NB4 (cell line): Measurements from ENCODE around the gene ADGRB2.

ENCODE experiments used
- MYC ChIP-seq: IDR thresholded peaks from 2 replicates; pipeline ENCODE4 v1.6.1; 2011; ENCODE audit warnings: low read depth, low read length
- POLR2A ChIP-seq: IDR thresholded peaks from 2 replicates; pipeline ENCODE4 v1.6.1; 2011; ENCODE audit warnings: mild to moderate bottlenecking; ENCODE audit not compliant: insufficient read length; ENCODE audit errors: extremely low read depth
- TF ChIP-seq, protein P1 (sequence below): IDR thresholded peaks from one replicate; pipeline ENCODE4 v1.5.1; 2012; ENCODE audit warnings: low read depth, low read length

DNA sequence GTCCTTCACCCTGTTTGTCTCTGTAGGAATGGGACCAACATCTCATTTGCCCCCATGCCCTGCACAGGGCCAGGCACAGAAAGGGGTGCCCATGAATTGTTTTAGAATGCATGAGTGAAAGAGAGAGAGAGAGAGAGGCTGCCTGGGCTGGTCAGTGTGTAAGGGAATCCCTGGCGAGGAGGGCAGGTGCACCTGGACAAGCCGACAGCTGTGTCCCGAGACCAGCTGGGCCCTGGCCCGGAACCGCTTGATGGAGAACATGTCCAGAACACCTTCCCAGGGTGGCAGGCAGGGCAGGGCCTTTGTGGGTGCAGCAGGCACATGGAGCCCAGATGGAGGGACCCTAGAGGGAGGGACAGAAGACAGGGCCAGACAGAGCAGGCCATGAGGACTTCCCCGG is 28.9 kb upstream of the ADGRB2 start:
- TF ChIP-seq, protein P1, sequence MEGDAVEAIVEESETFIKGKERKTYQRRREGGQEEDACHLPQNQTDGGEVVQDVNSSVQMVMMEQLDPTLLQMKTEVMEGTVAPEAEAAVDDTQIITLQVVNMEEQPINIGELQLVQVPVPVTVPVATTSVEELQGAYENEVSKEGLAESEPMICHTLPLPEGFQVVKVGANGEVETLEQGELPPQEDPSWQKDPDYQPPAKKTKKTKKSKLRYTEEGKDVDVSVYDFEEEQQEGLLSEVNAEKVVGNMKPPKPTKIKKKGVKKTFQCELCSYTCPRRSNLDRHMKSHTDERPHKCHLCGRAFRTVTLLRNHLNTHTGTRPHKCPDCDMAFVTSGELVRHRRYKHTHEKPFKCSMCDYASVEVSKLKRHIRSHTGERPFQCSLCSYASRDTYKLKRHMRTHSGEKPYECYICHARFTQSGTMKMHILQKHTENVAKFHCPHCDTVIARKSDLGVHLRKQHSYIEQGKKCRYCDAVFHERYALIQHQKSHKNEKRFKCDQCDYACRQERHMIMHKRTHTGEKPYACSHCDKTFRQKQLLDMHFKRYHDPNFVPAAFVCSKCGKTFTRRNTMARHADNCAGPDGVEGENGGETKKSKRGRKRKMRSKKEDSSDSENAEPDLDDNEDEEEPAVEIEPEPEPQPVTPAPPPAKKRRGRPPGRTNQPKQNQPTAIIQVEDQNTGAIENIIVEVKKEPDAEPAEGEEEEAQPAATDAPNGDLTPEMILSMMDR: no peak
- TF ChIP-seq POLR2A (no peak), MYC (no peak)
